NCI-H446 treated with DMSO at 0.1 percent for 48 hours (cell line): ENCODE results near the gene FAM13A.

Source experiments
- DNase-seq: peaks from one replicate; lab custom pipeline; 2025; lab: John Stamatoyannopoulos, UW

The FAM13A gene

DNA sequence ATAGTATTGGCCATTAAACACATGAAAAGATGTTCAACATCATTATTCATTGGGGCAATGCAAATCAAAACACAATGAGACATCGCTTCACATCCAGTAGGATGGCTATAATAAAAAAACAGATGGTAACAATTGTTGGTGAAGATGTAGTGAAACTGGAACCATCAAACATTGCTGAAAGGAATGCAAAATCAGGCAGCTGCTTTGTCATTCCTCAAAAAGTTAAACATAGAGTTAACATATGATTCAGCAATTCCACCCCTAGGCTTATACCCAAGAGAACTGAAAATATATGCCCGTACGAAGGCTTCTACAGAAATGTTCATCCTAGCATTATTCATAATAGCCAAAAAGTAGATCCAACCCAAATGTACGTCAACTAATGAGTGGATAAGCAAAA, 215.3 kb downstream of the FAM13A start:
- DNase-seq: no peak

DNA sequence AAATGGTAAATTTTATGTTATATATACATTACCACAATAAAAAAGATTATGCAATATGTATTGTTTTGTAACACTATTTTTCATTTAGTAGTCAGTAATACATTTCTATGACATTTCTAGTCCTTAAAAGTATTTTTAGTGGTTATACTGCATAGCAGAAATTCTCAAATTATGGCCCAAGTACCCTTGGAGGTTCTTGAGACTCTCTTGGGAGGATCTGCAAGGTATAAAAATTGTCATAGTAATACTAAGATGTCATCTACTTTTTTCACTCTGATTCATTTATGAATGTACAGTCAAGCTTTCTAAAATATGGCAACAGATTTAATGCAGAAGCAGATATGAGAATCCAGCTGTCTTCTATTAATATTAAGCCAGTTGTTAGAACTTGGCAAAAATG, 220.8 kb downstream of the FAM13A start:
- no peak for DNase-seq

DNA sequence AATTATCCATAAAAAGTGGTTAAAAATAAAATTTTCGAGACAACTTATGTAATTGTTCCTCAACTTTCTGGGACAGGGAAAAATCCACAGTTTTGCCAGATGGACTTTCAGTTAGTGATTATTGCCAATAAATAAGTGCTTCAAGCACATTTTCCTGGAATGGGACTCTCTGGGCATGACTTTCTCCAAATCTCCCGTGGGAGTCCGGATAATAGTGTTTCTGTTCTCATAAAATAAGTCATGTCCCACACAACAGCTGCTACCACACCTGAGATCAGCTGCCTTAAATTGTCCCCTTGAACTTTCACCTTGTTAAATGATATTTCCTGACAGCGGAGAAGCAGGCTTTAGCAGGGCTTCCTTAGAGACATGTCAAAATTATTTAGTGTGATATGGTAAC, 226.0 kb downstream of the FAM13A start:
- no peak for DNase-seq

DNA sequence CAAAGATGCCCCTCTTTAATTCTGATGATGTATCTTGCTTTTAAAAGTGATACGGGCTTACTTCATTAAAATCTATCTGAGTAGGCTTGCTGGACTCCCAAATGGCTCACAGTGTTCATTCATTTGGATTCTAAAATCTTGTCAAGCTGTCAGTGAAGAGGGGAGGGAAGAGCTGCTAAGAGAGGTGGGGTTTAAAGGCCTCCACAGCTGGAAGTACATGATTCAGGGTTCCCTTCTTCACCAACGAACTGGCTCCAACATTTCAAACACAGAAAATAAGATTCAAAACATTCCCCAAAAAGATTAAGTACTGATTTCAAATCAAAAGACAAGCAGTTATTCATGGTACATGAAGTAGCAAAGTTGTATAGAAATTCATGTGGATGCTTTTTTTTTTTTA, 226.4 kb downstream of the FAM13A start:
- no peak for DNase-seq

DNA sequence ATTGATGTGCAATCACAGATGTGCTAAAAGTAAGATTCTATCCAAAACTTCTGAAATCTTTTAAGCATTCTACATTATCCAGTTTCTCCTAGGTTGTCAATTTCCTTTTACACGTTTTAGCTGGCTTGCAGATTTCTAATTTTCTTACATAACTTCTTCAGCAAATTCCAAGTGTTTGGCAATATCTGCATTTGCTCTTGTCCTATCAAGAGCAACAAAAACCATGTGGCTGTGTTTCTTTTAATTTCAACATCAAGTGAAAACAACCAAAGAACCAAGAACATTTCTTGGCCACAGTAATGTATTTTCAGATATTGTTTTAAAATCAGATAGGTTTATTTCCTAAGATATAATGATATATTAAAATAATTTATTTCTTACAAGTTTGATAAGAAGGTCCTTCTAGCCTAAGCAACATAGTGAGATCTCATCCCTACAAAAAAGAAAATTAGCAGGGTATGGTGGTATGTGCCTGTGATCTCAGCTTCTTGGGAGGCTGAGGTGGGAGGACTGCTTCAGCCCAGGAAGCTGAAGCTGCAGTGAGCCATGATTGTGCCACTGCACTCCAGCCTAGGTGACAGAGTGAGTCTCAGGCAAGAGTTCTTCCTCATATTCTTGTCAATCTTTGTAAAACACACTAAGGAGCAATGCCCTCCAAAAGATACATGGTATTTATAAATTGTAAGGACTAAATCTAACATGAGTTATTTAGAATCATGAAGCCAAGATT, 228.0 kb downstream of the FAM13A start:
- no peak for DNase-seq

DNA sequence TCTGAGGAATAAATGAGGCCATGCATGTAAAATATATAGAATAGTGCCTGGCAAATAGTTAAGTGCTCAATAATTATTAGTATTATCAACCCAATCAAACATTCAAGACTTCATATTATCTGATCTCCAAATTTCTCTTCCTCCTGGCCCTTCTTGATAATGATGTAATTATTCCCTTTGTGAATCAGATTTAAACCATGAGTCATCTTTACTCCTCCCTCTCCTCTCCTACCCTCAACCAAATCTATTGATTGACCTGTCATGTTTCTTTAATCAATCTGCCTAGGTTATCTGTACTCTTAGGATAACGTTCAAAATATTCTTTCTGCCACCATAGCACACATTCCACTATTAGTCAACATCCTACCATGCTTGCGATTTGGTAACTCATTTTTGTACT, 229.5 kb downstream of the FAM13A start:
- DNase-seq: no peak

DNA sequence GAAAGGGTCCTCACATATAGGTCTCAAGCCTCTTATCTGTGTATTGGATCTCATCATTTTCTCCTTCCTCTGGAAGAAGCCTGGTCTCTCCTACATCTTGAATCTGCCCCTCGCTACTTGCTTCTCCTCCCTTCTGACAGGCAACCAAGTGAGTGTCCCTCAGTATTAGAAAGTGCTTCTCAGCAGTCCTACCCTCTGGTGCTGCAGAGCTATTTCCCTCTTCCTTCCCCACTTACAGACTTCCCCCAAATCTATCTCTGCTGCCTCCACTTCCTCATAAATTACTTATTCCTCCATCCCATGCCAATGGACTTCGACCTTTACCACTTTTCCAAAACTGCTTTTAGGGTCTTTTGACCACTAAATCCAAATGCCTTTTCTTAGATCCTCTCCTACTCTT, 230.2 kb downstream of the FAM13A start:
- no peak for DNase-seq

DNA sequence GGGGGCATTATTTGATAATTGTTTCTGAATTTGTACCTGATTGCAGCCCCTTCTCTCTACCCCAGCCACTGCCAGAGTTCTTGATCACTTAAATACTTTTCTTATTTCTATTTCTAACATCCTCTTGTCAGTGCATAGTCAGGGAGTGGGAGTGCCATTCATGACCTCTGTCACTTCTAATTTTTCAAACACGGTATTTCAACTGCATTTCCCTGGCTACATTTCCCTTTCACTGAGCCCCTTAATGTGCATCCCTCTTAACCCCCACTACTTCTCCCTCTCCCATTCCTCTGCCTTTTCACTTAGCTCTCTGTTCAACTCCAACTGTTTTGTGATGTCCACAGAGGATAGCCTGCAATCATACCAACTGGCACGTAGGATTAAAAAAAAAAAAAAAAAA, 231.1 kb downstream of the FAM13A start:
- DNase-seq: no peak

DNA sequence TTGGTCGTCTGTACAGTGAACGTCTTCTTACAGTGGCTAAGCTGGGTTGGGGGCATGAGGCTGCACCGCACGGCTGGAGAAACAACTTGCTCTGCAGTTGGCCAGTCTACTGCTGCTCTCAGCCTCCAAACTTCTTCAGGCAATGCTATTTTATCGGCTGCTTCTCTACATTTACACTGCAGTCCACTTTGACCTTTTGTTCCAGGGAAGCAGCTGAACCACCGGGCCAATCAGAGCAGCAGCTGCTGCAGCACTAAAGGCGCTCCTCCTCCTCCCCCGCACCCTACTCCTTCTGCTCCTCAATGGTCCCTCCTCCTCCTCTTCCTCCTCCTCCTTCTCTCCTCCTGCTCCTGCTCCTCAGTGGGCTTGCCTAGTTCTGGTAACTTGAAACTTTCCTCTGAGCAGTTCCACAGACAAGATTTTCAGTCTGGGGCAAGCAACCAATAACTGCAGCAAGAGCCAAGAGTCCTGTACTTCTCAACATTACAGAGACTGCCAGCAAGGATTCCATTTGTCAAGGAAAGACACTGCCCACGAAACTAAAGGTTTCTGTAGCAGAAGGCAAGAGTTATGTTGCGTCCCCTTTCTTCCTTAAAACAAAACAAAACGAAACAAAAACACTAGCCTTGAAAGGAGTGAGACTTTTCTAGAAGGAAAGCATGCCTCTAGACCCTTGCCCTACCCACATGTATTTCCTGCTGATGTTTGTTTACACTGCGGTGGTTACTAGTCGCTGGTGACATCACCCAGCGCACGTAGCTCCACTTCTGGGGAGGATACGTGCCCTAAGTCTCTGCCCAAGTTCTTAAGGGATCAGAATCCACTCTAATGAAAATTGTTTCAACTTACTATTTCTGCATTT, 233.7 kb downstream of the FAM13A start:
- peak; percentile 71 for DNase-seq

DNA sequence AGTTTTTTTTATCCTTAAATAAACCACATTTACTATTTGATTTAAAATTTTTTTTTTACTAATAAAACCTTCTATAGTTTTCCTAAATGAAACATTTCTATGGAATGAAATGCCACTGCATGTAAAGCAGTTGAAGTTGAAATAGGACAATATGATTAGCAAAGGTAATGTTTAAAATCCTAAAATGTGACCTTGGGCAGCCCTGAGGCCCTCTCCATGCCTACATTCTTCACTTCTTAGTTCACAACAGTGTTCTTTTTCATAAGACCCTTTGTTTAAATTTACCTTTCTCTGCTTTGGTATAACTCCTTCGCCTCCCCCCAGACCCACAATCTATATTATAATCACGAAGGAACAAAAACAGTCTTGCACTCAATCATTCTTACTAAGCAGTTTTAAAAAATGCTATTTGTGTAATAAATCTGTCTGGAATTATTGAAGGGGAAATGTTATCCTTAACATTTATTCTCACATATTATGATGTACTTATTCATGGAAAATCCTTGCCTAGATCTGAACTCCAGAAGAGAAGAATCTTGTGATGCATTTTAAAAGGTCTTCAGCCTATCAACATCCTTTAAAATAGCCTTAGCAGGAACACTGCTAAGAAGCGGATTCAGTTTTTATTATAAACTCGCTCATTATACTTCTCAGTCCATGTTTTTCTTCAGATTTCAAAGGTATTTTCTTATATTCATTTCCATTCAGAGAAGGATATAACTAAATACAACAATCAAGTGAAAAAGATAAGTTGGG, 234.8 kb downstream of the FAM13A start:
- DNase-seq: no peak

DNA sequence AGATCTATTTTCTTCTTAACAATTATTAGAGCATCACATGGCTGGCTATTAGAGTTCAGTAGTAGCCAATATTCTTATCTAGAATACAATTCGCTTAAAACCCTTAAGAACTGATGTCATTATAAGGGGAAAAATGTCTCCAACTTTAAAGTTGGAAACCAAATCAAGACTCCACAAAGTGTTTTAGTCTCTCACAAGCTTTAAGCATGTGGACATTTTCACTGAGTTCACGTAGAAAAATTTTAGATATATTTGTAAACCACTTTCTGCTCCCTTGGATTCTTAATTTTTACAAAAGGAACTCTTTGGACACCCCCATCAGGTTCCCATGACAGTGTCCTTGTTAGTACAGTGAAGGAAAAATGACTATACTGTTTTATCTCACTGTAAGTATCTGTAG, 235.5 kb downstream of the FAM13A start:
- DNase-seq: no peak

DNA sequence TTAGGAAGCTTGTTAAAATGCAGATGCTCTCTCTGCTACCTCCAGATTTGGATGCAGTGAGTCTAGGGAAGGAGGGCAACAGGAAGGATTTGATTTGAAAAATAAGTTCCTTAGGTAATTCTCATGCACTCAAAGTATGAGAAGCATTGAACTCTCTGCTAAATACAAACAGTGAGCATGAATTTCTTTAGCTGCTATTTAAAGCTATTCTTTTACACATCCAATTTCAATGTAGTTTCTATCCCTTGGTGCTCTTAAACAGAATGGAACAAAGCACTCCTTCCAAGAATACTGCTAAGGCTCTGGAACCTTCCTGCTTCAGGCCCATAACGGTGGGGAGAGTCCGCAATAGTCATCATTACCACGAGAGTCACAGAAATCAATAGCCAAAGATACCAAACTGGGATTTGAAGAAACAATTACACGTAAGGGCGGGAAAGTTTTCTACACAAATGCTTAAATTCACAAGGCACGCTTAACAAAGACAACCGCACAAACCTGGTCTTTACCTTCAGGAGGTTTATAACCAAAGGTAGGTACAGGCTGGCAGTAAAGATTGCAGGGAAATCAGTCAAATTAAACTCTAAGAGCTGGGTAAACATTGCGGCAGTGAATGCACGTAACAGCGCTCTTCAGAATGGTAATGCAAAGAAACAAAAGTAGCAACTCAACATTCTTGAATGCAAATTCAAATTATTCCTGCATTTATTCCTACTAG, 236.1 kb downstream of the FAM13A start:
- no peak for DNase-seq

DNA sequence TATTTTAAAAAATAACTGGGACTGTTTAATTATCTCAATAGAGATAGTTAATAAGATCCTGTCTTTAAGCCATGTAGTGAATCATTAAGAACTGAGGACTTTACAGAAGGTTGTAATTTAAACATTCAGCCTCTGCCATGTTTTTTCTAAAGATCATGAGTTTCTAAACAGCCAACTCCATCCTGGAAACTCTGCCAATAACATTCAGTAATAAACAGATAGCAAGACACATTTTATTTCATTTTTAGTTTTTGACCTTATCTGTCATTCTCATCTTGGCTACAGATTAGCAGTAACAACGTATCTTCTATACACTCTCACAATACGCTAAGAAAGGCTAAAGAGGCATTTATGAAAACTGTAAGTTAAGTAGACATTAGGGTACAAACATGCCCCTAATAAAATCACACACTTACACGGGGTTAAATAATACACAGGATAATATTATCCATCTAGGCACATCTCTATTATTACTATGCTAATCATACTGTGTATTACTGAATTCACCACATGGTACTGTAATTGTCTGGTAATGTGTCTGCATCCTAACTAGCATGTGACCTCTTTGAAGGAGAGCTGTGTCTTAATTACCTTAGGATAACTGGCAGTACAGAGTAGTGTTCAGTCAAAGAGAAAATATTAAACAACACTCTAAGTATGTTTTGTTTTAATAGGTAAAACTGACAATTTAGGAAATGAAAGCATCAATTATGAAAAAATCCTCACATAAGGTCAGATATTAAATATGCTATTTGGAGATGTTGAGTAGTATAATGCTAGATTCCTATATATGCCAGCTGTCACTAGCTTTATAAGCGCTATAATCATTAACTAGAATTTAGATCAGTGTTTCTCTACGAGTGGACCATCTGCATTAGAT, 236.9 kb downstream of the FAM13A start:
- peak; percentile 18 for DNase-seq

DNA sequence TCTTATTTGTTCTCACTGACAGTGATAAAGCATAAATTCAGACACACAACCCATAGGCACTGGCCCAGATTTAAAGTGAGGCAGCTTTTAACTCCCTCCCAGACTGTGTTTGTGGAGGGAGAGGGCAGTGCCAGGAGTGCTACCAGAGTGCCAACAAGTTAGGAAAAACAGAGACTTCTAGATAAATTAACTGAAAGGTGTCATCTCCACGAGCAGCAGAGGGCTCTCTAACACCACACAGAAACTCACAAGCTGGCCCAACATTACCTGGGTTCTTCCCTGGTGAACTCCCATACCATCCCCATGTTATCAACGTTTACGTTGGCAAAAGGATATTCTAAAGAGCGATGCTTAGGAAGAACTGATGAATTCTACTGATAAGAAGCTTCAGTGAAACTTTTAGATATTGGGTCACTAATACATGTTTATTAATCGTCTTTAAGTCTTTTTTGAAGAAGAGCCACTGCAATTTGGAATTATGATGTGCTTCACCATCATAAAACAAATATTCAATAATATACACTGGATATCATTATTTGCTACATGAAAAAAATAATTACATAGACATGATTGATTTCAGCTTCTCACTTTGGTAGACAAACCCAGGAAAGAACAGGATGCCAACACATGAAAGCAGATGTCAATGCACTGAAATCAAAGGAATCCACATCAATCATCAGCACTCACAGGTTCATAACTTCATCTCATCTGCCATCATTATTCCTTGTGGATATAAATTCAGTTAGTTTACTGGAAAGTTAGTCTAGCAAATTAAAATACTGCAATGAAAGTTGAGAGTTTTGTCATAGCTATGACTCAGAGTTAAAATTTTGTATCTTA, 238.1 kb downstream of the FAM13A start:
- DNase-seq: peak; percentile 84

DNA sequence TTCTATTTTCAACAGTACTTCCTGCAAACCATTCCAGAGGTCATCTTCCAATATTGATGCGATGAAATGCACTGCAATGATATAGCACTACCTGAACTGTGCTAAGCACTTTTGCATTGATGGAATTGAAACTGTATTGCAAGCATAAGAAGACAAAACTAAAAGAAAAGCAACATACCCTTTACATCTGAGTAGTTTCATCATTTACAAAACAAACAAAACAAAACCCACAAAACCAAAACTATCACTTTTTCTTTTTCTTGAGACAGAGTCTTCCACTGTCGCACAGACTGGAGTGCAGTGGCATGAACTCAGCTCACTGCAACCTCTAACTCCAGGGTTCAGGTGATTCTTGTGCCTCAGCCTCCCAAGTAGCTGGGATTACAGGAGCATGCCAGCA, 239.2 kb downstream of the FAM13A start:
- DNase-seq: no peak

DNA sequence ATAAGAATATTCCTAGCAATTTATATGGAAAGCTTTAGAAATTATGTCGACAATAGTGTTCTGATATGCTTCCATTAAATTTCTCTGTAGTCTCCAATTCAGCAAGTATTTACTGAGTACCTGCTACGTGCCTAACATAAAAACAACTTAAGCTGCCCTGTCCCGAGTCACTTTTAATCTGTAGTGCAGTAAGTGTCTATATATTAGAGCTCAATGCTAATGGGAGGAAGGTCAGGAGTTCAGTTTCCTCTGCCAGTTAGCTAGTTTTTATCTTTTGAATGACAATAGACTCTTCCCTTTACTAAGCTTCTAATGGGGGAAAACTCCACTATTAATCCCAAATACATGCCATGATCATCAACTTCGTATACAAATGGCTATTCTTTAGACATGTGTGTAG, 240.6 kb downstream of the FAM13A start:
- no peak for DNase-seq

DNA sequence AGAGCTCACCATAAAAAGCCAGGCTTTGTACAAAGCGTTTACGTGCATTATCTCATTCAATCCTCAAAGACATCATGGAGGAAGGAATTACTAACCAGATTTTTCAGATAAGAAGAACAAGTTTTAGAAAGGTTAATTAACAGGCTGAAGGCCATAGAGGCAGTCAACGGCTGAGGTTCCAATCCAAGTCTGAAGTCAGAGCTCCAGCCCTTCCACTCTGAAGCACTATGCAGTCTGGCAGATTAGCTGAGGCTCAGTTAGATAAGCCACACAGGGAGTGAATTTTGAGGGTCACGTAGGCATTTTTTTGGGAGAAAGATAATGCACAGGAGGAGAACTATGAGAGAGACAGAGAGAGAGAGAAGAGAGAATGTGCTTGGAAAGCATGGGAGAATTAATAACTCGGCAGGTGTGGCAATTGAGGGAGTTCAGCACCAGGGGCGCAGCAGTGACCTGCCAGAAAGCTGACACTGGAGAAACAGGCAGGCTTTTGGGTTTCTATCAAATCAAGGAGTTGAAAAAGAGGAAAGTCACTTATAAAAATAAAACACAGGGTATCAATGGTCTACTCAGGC, 242.9 kb downstream of the FAM13A start:
- DNase-seq: no peak

DNA sequence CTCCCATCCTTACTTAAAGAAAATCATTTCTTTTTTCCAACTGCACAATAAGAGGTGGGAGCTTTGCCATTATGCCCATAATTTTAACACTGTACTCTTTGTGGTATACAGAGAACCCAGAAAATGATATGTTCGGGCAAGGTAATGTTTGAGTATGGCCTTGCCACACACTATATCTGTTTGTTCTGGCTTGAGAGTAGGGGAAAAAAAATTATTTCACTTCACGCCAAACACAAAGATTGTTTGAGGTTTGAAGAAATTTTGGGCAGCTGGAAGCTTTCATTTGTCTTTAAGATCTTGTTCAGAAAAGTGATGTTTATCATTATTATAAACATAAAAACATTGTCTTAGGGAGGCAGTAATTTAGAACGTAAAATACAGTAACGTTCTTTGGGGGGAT, 244.0 kb downstream of the FAM13A start:
- DNase-seq: no peak

DNA sequence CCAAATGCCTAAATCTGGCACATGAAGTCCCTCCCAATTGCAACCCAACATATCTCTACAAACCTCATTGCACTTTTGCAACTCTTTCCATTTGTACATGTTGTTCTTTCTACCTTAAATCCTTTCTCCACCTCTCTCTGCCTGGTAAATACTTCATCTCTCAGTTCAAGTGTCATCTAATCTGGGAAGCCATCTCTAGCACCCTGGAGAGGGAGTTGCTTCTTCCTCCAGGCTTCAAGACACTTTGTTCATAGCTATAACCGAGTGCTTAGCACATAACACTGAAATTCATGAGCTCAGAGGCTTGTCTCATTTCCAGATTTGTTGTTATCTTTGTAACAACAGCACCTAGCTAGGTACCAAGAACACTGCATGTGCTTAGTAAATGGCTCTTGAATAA, 244.6 kb downstream of the FAM13A start:
- no peak for DNase-seq

DNA sequence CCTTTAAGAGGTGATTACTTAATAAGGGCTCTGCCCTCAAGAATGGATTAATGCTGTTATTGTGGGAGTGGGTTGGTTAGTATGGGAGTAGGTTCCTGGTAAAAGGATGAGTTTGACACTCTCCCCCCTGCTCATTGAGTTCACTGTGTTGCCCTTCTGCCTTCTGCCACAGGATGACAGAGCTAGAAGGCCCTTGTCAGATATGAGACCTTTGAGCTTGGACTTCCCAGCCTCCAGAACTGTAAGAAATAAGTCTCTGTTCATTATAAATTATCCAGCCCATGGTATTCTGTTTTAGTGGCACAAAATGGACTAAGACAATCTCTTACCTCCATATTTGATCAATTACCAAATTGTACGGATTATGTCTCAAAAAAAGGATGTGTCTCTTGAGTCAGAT, 245.1 kb downstream of the FAM13A start:
- DNase-seq: no peak
